ENCODE measurements around the gene SESN2.

Gene SESN2, protein sequence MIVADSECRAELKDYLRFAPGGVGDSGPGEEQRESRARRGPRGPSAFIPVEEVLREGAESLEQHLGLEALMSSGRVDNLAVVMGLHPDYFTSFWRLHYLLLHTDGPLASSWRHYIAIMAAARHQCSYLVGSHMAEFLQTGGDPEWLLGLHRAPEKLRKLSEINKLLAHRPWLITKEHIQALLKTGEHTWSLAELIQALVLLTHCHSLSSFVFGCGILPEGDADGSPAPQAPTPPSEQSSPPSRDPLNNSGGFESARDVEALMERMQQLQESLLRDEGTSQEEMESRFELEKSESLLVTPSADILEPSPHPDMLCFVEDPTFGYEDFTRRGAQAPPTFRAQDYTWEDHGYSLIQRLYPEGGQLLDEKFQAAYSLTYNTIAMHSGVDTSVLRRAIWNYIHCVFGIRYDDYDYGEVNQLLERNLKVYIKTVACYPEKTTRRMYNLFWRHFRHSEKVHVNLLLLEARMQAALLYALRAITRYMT

DNA sequence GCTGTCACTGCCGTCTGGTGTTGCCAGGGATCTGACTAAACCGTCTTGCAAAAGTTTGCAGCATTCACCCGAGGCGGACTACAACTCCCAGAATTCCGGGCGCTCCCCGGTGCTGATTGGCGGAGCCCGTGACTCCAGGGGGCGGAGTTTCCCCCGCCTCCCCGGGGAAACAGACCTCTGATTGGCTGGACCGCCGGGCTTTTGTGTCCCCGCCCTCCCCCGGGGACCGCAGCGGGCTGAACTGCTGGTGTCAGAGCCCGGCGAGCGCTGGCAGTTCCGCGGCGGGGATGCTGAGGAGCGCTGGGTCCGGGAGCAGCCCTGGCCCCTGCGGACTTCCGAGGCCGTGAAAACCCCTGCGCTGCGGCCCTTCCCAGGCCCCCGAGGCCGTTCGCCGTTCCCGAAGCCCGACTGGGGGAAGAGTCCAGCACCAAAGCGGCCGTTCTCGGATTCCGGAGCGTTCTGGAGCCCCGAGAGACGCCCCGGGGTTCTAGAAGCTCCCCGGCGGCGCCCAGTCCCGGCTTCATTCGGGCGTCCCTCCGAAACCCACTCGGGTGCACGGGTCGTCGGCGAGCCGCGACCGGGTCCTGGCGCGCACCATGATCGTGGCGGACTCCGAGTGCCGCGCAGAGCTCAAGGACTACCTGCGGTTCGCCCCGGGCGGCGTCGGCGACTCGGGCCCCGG is at the start of gene SESN2:
SESN2 (plus strand) TSS at position 267 of the 682 bp plus-strand sequence; CDS start at position 597, 330 bp downstream.
- DNase-seq: peak; percentile 98

DNA sequence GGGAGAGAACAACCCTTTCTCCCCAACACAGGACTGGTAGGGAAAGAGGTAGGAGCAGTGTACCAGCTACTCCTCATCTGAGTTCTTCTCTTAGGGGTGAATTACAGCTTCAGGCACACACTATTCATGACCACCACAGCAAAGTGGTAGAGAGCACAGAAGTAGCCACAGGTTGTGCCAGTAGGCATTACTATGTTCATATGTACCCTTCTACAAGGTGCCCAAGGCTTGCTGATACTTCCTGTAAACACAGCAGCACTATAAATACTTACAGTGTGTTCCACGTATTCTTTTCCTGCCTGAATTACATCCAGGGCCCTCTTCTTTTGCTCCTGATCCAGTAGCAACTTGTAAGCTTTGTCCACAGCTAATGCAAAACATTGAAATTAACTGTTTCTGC is 49.6 kb upstream of the SESN2 start:
- no peak for DNase-seq

DNA sequence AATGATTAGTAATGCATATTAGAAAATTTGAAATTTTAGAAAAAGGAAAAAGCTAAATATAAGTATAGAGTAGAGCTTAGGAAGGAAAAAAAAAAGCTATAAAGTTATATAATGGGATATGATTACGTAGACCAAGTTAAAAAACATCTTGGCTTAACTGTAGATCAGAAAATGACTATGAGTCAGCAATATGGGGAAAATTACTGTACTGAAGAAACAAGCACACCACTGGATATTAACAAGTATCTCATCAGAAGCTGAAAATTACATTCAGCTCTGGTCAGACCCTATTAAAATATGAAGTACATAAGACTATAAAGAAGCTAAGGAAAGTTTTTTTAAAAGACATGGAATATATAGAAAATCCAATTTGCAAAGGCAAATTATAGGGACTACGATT is 46.0 kb upstream of the SESN2 start:
- no peak for DNase-seq

DNA sequence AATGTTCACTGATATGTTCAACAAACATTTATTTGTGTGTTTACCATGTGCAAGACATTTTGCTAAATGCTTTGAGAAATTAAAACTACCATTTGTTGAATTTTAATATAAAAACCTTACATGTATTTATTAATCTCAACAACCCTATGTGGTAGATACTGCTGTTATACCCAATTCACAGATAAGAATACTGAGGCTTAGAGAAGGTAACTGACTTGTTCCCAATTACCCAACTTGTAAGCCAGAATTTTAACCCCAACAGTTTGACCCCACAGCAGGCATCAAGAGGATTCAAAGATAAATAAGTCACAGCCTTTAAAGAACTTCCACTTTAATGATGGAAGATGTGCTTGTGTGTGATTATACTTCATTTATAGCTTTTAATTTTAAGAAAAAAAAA is 30.2 kb upstream of the SESN2 start:
- DNase-seq: no peak

DNA sequence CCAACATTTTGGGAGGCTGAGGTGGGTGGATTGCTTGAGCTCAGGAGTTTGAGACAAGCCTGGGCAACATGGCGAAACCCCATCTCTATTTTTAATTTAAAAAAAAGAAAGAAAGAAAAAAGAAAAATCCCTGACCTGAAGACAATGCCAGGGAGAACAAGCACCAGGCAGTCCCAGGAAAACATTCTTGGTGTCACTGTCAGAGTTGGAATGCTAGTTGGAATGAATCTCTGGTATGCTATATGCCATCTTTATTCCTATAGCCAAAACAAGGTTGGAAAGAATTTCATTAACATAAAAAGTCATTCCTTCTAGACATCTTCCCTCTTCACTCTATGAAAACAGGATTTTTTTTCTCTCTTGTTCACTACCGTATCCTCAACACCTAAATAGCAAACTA is 29.3 kb upstream of the SESN2 start:
- DNase-seq: no peak

DNA sequence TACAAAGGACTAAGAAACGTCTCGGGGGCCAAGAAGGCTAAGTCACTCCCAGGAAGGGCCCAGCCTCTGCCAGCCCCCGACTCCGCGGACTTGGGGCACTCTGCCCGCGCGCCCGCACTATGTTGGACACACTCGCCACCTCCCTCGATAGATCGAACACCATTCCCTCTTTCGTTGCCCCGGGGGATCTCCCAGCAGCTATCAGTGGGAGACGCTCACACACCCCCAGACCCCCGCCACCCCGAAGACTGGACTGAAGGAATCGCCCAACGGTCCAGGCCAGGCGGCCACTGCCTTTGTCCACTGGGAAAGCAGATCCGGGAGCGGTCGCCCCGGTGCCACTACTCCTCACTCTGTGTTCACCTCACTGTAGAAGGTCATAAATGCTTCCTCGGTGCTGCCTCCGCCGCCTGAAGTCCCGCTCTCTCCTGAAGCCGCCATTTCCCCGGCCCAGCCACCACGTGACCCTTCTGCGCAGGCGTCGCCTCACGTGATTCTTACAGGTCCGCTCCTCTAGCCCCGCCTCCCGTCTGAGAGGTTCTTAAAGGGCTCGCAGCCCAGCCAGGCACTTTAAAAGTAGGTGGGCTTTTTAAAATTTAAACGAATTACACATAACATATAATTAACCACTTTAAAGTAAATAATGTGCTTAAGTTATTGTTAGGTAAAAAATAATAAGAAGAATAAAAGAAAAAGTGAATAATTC is 26.6 kb upstream of the SESN2 start, which contains the start of gene DNAJC8:
DNAJC8 (minus strand) TSS at position 472 of the 706 bp plus-strand sequence; CDS start at position 441, 31 bp downstream.
- peak; percentile 90 to 93 for DNase-seq

DNA sequence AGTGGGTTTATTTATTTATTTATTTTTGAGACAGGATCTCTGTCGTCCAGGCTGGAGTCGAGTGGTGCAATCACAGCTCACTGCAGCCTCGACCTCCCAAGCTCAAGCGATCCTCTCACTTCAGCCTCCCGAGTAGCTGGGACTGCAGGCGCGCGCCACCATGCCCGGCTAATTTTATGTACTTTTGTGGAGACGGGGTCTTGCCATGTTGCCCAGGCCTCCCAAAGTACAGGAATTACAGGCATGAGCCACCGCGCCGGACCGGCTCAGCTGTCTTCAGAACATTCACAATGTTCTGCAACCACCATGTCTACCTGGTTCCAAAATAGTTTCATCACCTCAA is 26.1 kb upstream of the SESN2 start:
- no peak for DNase-seq

DNA sequence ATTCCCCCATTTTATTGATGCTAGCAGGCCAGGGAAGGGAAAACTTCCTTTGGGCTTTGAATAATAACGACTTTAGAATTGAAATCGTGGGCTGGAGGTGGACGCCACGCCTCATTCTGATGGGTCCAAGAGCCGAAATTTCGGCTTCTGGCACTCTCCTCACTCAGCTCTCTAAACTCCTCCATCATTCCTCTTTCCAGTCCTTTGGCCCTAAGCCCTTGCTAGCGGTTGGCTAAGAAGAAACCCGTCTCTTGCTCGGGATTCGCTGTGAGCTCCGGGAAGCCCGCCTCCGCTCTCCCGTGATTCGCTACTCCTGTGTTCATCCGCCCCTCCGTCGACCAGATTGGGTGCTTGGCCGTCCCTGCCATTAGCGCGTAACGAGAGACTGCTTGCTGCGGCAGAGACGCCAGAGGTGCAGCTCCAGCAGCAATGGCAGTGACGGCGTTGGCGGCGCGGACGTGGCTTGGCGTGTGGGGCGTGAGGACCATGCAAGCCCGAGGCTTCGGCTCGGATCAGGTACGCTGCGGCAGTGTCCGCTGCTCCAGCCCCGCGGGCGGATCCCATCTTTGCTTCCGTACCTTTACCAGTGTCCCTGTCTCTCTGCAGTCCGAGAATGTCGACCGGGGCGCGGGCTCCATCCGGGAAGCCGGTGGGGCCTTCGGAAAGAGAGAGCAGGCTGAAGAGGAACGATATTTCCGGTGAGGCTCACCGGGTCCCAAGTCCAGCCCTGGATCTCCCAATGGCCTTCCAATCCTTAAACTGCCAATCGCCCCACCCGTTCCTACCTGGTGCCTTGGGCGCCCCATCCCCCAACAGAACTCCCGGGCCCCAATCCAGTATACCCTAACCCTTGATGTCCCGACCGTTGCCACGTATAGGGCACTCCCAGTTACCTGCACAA is 23.3 kb upstream of the SESN2 start, which contains the start of gene ATP5IF1:
ATP5IF1 (plus strand) TSS at position 370 of the 901 bp plus-strand sequence; CDS start at position 430, 60 bp downstream.
- DNase-seq: peak; percentile 96 to 99

DNA sequence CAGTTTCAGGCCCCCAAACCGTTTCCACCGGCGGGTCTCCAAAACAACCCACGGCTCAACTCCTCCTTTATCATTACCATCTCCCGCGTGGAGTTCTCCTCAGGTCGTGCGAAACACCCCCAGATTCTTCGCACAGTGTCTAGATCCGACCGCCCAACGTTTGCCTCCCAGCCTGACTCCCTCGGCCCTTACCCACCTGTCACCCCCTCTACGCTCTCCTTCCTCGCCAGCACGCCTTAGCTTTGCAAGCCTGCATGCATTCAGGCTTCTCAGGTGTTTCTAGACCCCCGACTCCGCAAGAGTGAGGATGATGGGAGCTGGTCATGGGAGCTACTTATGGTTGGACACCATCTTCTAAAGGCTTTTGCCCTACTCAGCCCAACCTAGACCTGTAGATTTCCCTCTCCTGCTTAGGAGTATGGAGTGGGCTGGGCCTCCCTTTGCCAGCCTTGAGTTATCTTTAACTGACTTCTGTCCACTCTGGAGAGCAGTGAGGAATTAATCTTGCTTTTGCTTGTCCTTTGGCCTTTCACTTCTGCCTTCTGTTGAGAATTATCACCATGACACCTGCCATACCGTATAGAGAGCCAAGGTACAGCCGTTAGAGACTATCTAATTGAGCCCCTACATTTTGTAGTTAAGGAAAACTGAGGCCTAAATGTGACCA is 22.5 kb upstream of the SESN2 start:
- no peak for DNase-seq

DNA sequence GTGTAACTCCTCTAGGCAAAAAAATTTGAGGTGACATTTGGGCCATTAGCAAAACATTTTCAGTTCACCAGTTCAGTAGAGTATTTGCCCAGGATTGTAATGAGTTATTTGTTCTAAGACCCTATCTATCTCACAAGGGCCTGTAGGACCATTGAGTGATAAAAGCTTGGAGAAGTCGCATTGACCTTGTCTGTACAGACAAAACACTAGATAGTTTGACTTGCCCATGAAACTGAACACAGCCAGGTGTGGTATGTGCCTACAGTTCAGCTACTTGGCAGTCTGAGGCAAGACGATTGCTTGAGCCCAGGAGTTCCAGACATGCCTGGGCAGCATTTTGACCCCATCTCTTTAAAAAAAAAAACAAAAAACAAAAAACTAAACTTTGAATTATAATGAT is 20.3 kb upstream of the SESN2 start:
- no peak for DNase-seq

DNA sequence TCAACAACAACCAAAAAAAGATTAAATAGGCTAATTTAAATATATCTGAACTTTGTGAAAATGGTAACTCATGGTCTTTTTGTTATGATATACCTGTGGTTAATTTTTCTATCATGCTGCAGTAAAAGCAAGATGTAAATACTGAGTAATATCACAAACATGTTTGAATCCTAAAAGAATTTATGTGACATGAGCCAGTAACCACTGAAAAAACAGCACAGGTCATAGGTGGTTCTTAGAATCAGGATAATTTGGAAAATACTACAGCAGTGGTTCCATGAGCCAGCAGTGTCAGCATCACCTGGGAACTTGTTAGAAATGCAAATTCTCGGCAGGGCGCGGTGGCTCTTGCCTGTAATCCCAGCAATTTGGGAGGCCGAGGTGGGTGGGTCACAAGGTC is 19.3 kb upstream of the SESN2 start:
- DNase-seq: no peak

DNA sequence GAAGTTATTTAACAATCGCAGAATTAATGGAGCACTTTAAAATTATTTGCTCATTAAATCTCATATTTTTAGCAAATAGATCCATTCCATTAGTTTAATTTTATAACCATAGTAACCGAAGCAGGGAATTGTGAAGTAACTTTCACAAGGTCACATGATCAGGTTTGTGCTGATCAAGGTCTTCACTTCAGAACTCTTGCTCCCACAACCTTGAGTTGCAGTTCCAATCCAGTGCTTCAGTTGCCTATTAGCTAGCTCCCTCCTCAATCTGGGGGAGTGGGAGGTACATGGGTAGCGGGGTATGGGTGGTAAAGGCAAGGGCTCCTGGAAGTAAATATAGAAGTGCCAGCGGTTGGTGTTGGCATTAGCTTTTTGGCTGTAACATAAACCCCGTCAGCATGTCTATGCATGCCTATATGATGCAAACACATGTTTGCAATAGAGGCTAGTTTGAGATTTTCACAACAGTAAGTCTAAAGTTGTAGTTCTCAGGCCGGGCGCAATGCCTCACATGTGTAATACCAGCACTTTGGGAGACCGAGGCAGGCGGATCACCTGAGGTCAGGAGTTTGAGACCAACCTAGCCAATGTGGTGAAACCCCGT is 17.6 kb upstream of the SESN2 start:
- no peak for DNase-seq

DNA sequence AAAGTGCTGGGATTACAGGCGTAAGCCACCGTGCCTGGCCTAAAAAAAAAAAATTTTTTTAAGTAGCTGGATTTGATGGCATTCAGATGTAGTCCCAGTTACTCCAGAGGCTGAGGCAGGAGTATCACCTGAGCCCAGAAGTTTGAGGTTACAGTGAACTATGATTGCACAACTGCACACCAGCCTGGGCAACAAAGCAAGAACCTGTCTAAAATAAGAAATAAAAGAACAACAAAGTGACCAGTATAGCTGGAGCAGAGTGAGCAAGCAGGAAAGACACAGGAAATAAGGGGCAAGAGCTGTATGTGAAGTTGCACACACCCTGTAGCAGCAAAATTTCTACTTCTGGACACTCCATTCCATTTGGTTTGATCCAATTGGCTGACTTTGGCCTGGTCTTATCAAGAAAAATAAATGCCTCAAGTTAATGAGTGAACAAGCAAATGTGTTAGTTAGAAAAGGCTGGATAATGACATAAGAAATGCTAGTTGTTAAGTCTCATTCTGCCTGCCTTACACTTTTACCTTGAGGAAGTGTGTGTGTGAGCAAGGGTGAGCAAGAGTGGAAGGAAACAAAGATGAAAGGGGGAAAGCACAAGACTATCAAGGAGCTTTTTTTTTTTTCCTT is 15.5 kb upstream of the SESN2 start:
- DNase-seq: no peak

DNA sequence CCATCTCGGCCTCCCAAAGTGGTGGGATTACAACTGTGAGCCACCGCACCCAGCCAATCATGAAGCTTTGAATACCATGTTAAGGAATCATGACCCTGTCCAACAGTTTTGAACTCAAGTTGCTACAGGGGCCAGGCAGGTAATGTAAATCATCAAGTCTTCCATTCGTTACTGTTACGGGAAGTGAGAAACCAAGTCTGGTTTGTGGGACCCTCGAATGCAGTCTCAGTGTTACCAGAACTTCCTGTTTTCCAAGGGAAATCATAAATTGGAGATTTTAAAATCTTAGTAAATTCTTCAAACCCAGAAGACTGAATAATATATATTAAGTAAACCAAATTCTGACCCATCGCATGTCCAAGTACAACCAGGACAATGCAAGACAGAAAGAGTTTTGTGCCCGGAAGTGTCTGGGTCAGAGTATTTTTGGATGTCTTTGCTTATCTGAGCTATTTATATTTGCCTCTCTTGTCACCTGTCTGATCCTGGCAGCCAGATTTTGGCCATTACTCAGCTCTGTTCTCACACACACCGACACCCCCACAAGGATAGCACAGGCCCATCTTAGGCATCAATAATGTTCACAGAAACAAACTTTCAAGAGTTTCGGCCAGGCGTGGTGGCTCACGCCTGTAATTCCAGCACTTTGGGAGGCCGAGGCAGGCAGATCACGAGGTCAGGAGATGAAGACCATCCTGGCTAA is 14.6 kb upstream of the SESN2 start:
- DNase-seq: no peak

DNA sequence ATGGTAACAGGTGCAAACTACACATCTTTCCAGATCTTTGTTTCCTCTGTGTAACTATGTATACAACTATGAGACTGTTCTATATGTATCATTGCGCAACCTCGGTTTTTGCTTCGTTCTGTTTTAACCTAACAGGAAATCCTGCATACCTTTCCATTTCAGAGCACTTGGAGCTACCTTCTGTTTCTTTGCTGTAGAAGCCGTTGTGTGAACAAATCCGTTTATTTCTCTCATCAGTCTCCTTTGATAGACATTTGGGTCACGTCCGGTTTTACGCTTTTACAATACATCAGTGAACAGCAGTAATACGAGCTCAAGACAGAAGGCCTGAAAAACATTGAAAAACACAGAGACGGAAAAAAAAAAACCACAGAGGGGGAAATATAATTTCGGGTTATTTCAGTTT is 12.9 kb upstream of the SESN2 start:
- peak in 1 of 2 experiments; percentile 3 for DNase-seq

DNA sequence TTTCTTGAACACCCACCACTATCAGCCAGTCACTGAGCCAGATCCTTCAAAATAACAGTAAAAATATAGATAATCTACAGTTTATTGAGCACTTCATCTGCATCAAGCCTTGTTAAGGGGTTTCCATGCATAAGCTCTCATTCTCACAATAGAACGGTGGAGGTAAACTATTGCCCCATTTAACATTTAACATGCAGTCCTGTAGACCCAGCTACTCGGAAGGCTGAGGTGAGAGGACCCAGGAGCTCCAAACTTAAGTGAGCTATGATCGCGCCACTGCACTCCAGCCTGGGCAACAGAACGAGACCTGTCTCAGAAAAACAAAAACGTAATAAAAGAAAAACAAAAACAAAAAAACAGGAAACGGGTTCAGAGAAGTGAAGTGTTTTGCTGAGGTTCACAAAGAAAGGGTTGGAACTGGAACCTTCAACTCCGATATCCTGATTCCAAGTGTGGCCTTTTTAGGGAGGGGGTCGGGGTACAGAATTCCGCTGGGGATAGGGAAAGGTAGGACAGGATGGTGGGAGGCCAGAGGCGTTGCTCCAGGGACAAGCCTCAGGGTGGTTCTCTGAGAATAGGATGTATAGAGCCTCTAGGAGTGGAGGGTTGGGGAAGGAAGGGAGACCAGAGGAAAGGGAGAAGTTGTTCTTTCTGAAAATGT is 11.6 kb upstream of the SESN2 start:
- DNase-seq: no peak

DNA sequence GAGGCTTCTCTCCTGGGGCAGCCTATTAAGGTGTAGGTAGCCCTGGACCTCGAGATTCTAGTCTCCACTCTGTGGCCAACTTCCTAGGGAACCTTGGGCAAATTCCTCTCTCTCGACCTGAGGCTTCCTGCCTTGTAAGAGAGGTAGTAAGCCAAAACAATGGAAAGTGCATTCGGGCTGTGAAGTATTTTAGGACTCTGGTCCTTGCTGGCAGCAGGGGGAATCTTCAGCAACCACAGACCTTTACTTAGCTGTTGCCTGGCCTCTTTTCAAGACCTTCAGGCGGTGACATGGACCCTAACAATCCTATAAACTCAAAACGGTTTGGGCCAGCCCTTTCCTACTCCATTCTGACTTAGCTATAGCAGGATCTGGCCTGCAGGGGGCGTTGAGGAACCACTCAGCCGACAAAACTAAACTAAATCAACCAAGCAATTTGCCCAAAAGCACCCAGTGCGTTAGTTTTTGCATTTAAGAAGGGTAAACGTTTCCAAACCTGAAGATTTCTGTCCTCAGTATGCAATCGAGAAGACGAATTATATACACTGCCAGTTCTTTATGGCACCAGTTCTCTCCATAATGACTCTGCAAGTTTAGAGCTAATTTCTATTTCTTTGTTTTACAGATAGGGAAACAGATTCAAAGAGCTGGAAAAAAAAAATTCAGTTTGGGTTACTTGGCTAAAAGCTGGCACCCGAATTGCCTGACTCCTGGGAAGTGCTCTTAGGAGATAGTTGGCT is 10.9 kb upstream of the SESN2 start:
- DNase-seq: peak; percentile 58 to 78

DNA sequence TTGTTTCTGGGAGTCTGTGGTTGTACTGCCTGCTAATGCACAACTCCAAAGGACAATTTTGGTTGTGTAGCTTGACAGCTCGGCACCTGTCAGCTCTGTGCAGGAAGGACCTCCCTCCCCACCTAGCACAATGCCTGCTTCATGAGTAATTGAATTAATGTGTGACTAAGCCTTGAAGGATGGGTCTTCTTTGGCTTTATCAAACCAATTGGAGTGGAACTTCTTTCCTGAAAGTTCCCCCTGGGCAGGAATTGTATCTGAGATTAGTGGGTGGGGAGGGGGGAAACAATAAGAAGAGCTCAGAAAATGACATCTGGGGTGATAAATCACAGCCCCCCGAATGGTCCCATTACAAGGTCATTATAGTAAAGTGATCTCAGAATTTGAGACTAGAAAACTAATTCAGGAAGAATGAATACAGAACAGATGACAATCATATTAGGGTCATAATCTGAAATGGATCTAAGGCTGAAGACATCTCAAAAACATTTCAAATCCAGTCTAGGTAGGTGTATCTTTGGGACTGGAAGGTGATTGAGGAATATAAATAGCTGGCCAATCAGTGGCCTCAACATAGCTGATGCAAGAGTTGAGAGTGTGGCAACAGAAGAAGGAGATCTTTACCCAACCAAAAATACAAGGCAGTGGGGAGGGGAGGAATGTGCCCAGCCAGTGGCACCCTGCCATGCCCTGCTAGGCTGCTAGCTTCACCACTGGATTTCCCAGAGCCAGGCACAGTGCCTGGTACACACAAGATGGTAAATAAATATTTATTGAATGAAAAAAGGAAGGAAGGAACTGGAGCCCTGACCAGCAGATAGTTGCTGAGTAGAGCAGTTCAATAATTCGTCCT is 10.1 kb upstream of the SESN2 start:
- DNase-seq: peak in 1 of 2 experiments; percentile 54

Measured in NCI-H2081 (cell line).